Mucosa of descending colon (tissue), 3 donors: Measurements from ENCODE around the gene SSTR3. TPM values are rescaled to one million over a fixed set of nuclear protein-coding genes. Genes with fewer than 3 reads are reported as not detected.
A peak's percentile ranks its signal among the peaks of the same experiment; 100 is the strongest.

Experiments used
- ATAC-seq: fragments of 200-7000 bp; cut with Tn5 transposase; one replicate; pipeline ENCODE4 v1.9.1; 2020; ENCODE audit warnings: mild to moderate bottlenecking, moderate library complexity
- DNase-seq, 3 donors: peaks; one replicate each; pipeline ENCODE4 v3.0.0-alpha.2; 2020
- H3K36me3 ChIP-seq: fragments of 200-600 bp; one replicate; pipeline ENCODE4 v1.8.0; 2021; ENCODE audit warnings: low read depth, mild to moderate bottlenecking
- H3K4me1 ChIP-seq: fragments of 200-600 bp; one replicate; pipeline ENCODE4 v1.8.0; 2021; ENCODE audit warnings: low read depth, mild to moderate bottlenecking
- H3K4me3 ChIP-seq: fragments of 200-600 bp; one replicate; pipeline ENCODE4 v1.8.0; 2021; ENCODE audit warnings: mild to moderate bottlenecking
- H3K9me3 ChIP-seq: fragments of 200-600 bp; one replicate; pipeline ENCODE4 v1.8.0; 2021; ENCODE audit warnings: mild to moderate bottlenecking
- intact Hi-C, 2 donors: fragments of 100-400 bp; cut with DNase I in 1 of 2; cut with micrococcal nuclease in 1 of 2; formaldehyde crosslinking; loops; one replicate each; pipeline versions ENCODE4 v1.11.0 to v1.11.1; 2022; cut with DNase I, micrococcal nuclease
- total RNA-seq, 3 donors: library from RNA; stranded (reverse); fragmentation: NEBNext Ultra II Directional in 2 of 3; extraction: Animal tissue kit (Norgen Biotek cat#: 25700) in 2 of 3; gene quantifications; one replicate each; pipeline versions ENCODE4 v1.2.1 to v1.2.4, GENCODE V29; 2021 to 2023
- TF ChIP-seq, protein P1 (sequence below): fragments of 200-600 bp; IDR thresholded peaks from one replicate; pipeline ENCODE4 v1.8.0; 2022; ENCODE audit warnings: antibody characterized with exemption, mild to moderate bottlenecking
- donor health status: DM: no; HTN: no; CAD: no; lungs with moderate emphysema.
- donor health status: DM: no; HTN: no; CAD: no.
- donor health status: DM: no; HTN: yes; CAD: no.

SSTR3 gene
- total RNA-seq, 3 donors from 2014 or later, result 0.09 to 0.10 TPM; not detected in 1

DNA sequence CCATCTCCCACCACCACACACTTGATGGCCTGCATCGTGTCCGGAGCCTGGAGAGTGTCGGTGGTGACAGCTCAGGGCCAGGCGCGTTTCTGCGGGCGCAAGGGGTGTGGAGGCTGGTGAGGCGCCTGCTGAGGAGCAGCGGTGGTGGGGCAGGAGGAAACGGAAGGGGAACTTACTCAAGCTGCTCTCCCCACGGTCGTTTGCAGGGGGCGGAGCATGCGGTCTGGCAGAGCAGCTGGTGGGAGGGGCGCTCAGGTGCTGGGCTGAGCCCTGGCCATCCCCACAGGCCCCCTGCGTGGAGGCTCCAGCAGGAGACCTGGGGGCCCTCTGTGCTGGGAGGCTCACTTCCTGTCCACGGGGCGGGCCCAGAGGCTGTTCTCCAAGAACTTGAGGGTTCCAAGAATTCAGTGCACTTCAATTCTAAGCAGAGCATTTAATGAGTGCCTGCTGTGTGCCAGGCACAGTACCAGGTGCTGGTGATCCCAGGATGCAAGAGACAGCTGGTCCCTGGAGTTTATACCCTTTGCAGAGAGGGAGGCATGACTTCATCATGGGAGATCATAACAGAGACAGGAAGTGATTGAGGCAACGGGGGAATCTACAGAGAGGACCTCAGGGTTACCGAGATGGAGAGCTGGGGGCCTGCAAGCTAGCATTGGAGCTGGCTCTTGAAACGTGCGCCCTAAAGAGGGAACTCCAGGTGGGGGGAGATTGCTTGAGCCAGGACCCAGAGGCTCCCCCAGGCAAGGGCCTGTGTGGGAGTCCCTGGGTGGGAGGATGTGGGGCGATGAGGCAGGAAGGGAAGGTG, 32.0 kb upstream of the SSTR3 start, which contains the start of gene RAC2:
TSS of gene RAC2 (minus strand) at position 156 of the 808 bp plus-strand sequence. CDS start at position 35, 121 bp downstream.
- TF ChIP-seq, protein P1, sequence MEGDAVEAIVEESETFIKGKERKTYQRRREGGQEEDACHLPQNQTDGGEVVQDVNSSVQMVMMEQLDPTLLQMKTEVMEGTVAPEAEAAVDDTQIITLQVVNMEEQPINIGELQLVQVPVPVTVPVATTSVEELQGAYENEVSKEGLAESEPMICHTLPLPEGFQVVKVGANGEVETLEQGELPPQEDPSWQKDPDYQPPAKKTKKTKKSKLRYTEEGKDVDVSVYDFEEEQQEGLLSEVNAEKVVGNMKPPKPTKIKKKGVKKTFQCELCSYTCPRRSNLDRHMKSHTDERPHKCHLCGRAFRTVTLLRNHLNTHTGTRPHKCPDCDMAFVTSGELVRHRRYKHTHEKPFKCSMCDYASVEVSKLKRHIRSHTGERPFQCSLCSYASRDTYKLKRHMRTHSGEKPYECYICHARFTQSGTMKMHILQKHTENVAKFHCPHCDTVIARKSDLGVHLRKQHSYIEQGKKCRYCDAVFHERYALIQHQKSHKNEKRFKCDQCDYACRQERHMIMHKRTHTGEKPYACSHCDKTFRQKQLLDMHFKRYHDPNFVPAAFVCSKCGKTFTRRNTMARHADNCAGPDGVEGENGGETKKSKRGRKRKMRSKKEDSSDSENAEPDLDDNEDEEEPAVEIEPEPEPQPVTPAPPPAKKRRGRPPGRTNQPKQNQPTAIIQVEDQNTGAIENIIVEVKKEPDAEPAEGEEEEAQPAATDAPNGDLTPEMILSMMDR, result no peak
- Histone ChIP-seq H3K36me3 (no peaks in the 10 kb centered on the region), H3K4me1 (peaks cover 6% of the 10 kb centered on the region), H3K4me3 (peak within 1 kb of the TSS; percentile 2), H3K9me3 (no peaks in the 10 kb centered on the region)
- intact Hi-C loops, result no loop called here
- DNase-seq (peak; percentile 85 to 96 (median 91)), ATAC-seq (peak; percentile 83)

DNA sequence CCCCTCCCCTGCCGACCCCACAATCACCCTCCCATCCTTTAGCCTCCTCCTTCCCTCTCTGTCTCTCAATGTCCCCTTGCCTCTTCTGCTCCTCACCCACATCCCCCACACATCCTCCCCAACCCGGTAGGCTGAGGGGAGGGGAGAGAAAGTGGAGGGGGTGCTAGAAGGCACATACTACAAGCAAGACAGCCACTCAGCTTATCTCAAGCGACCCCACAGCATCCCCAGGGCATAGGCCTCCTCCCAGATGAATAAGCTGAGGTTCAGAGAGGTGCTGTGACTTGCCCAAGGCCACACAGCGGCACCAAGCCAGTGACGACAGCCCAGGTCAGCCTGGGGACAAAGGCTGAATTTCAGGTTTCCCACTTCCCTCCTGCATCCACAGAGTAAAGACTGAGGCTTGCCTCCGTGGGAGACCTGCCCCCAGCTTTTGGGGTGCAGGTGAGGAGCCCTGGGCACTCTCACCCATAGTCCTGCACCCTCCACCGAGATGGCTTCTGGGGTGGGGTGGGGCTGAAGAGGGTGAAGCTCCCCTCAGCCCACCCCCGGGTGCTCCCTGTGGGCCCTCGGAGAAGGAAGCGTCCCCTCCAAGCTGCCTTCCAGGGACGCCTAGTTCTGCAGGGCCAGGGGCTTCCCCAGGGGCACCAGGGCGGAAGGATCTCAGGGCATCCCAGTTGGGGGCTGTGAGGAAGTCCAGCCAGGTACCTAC, 31.3 kb upstream of the SSTR3 start:
- no peaks in the 10 kb centered on the region for H3K36me3 ChIP-seq
- H3K4me1 ChIP-seq, result peaks cover 6% of the 10 kb centered on the region
- intact Hi-C loops, result no loop called here
- ATAC-seq (peak; percentile 4), DNase-seq (peak in 1 of 3 donors; percentile 43)
- TF ChIP-seq, protein P1, result no peak
- peak overlapping the region; percentile 2 for H3K4me3 ChIP-seq
- no peaks in the 10 kb centered on the region for H3K9me3 ChIP-seq

DNA sequence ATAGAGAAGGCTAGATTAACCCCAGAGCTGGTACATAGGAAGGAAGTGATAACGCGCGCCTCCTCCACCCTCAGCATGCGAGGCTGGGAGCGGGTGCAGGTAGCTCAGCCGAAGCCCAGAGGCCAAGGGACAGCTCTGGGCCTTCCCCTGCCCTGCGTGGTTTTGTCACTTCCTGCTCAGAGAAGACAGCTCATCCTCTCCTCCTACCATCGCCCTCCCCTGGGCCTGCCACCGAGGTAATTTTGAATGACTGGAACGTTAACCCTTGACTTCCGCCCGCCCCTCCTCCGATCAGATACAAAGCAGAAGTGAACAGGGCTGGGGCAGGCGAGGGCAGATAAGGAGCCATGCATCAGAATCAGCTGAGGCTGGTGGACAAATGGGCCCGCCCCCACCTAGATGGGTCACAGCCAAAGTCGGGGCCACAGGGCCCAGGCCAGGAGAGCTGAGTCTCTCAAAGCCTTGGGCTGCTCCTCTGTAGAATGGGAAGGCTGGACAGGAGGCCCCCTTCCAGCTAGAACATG, 30.2 kb upstream of the SSTR3 start:
- TF ChIP-seq, protein P1, result no peak
- Histone ChIP-seq H3K36me3 (no peaks in the 10 kb centered on the region), H3K9me3 (no peaks in the 10 kb centered on the region), H3K4me3 (no peak overlapping the region), H3K4me1 (peaks cover 6% of the 10 kb centered on the region)
- peak; percentile 73 for ATAC-seq
- DNase-seq, result peak; percentile 69 to 92 (median 69)
- intact Hi-C loops, result no loop called here

DNA sequence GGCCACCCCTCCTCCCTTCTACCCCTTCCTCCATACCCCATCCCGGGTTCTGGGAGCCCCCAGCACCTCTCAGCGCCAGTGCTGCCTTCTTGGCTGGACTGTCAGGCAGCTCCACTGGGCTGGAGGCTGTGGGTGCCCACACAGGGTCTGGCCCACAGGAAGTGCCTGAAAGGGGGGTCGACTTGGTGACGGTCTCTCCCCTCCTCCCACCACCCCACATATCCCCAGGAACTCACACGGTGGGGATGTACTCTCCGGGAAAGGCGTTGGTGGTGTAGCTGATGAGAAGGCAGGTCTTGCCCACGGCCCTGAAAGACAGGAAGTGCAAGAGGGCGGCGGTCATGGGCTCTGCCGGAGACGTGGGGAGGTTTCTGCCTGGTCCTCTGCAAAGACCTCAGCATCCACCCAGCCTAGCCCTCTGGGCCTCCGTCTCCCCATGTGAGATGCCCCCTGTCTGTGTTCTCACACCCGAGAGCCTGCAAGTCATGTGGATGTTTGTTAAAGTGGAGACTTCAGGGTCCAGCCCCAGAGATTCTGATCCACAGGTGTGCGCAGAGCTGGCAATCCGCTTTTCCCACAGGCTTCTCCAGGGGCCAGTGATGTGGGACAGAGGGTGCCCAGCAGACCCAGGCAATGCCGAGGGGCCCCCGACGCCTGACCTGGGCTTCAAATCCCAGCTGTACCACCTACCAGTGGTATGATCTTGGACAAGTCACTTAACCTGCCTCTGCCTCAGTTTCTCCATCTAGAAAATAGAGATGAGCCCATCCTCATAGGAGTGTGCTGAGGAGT, 29.3 kb upstream of the SSTR3 start:
- ATAC-seq (peak; percentile 8), DNase-seq (peak in 2 of 3 donors; percentile 43 to 77)
- no peaks in the 10 kb centered on the region for H3K9me3 ChIP-seq
- no peak overlapping the region for H3K4me3 ChIP-seq
- peaks cover 6% of the 10 kb centered on the region for H3K4me1 ChIP-seq
- TF ChIP-seq, protein P1, result no peak
- intact Hi-C loops, result no loop called here
- no peaks in the 10 kb centered on the region for H3K36me3 ChIP-seq

DNA sequence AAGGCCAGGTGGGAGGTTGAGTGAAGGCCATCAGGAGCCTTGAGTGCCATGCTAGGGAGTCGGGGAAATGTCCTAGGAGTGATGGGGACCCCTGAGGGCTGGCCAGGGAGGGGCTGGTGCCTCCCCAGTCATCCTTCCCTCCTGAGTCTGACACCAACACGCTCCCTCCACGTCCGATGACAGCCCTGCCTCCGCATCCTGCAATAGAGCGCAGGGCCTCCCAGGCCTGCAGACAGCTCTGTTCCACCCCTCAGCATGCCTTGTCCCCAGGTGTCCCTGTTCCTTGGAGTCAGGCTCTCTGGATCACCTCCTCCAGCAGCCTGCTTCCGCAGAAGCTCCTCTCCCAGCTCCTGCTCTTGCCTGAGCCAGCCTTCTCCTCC, 28.7 kb upstream of the SSTR3 start:
- H3K4me3 ChIP-seq, result no peak overlapping the region
- peak in 1 of 3 donors; percentile 59 for DNase-seq
- peaks cover 6% of the 10 kb centered on the region for H3K4me1 ChIP-seq
- no peaks in the 10 kb centered on the region for H3K36me3 ChIP-seq
- TF ChIP-seq, protein P1, result no peak
- no peak for ATAC-seq
- intact Hi-C loops, result no loop called here
- H3K9me3 ChIP-seq, result no peaks in the 10 kb centered on the region
